Thyroid gland (tissue), 4 donors: ENCODE measurements around the gene BAZ2A.

Experiments used
- CTCF ChIP-seq, 6 experiments: fragments of 200-600 bp in 3 of 6; fragments of 450-650 bp in 3 of 6; sonication (generic) in 3 of 6; IDR thresholded peaks; one replicate each; pipeline ENCODE4 v1.5.1; 2016 to 2019; ENCODE audit warnings: antibody characterized with exemption in 6 of 6, mild to moderate bottlenecking in 2 of 6, inconsistent platforms in 1 of 6, moderate library complexity in 1 of 6
- POLR2A ChIP-seq, 2 donors: fragments of 450-650 bp; IDR thresholded peaks; one replicate each; pipeline ENCODE4 v1.6.1; 2017; ENCODE audit warnings: antibody characterized with exemption in 2 of 2, mild to moderate bottlenecking in 2 of 2, moderate library complexity in 1 of 2

- TF ChIP-seq CTCF (IDR thresholded peaks at IDR 0.05) (no peak), POLR2A (IDR thresholded peaks at IDR 0.05) (no peak)
Observed at GRCh38 chr12:56677680-56678079, 47.6 kb upstream of the BAZ2A start.
